ENCODE results near the gene NRSN1. TPM values are rescaled to one million over a fixed set of nuclear protein-coding genes. Genes with fewer than 3 reads are reported as not detected.

Gene NRSN1
- total RNA-seq, result not detected in 2 replicates

GRCh38 chr6:24125980-24126379 is at the start of gene NRSN1:
Gene NRSN1 (plus strand): TSS chr6:24126215. CDS start chr6:24134328, 8,113 bp downstream.

Other genes with a start within 250 kb of the NRSN1 start
- not detected in 2 replicates for gene DCDC2, start 231.8 kb downstream of the NRSN1 start, total RNA-seq

Measured in pericardium fibroblast (primary cell).